Measurements from ENCODE around the gene RBM33.

Gene RBM33

DNA sequence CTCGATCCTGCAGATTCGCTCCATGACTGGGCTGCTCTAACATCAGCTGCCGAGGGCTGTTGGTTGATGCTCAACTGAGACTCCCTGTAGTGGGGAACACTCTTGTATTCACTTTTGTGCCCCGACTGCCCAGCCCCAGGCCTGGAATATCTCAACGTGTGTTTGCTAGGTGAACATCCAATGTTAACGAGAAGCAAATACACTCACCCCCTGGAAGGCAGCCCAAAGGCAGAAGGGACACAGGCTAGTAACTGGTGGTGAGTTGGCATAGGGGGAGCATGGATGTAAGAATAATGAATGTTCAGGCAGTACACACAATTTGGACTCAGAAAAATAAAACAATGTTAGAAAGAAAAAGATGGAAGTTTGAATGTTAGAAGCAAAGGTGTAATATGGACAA, 24.0 kb upstream of the RBM33 start:
- no peak for TF ChIP-seq CTCF (IDR thresholded peaks at IDR 0.05; ENCODE audit: low read depth, low read length, missing control alignments)
- no peak for DNase-seq
- Histone ChIP-seq H3K27ac (no peak overlapping the region), H3K36me3 (replicated peaks) (no peaks in the 10 kb centered on the region), H3K4me3 (ENCODE audit: low read depth, low read length) (no peak overlapping the region), H3K27me3 (replicated peaks) (no peaks in the 10 kb centered on the region)
- in situ Hi-C loops (cut with HindIII; ENCODE audit: low pct_ligation_motif_present, low sequenced_read_pairs), result no loop called here

DNA sequence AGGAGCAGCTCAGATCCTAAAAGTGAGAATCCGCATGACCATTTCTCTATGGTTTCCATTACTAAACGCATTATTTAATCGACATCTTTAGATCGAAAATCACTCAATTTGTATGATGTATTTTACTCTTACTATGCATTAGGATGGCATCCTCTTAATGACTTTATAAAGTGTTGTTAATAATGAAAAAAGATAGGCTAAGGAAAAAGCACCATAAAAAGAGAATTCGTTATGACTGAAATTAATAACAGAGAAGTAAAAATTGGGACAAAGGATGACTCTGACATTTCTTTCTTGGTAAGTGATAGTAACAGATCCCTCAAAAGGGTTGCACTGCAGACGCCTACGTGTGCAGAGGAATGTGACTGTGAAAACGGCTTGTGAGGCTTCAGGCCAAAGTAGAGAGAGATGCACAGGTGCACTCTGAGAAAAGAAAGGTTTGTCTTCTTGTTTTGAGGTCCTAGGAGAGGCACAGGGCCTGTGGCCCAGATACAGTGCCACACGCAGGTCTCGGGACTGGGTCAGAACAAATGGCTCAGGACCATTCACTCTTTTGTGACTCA, 23.0 kb upstream of the RBM33 start:
- no peaks in the 10 kb centered on the region for H3K36me3 ChIP-seq (replicated peaks)
- TF ChIP-seq CTCF (IDR thresholded peaks at IDR 0.05; ENCODE audit: low read depth, low read length, missing control alignments), result no peak
- in situ Hi-C loops (cut with HindIII; ENCODE audit: low pct_ligation_motif_present, low sequenced_read_pairs), result no loop called here
- no peaks in the 10 kb centered on the region for H3K27me3 ChIP-seq (replicated peaks)
- no peak overlapping the region for H3K27ac ChIP-seq
- no peak for DNase-seq
- H3K4me3 ChIP-seq (ENCODE audit: low read depth, low read length), result no peak overlapping the region

DNA sequence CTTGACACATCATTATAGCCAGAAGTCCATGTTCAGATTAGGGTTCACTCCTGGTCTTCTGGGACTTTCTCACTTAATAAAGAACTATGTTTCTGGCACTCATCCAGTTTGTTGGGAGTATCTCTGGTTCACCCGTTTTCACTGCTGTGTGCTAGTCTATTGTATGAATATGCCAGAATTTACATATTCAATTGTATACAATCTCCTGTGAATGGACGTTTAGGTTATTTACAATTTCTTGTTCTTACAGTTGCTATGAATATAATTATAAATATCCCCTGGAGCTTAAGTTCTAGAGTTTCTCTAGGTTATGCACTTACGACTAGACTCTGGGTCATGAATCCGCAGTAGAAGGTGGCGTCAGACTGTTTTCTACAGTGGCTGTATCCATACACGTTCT, 20.0 kb upstream of the RBM33 start:
- no peak for DNase-seq

GRCh38 chr7:155625557-155625956, 18.9 kb upstream of the RBM33 start:
- in situ Hi-C loops (cut with HindIII; ENCODE audit: low pct_ligation_motif_present, low sequenced_read_pairs), result no loop called here
- no peak overlapping the region for H3K27ac ChIP-seq
- no peak for DNase-seq

More for the DNA sequence above, 20.0 kb upstream of the RBM33 start:
- no peaks in the 10 kb centered on the region for H3K27me3 ChIP-seq (replicated peaks)
- H3K4me3 ChIP-seq (ENCODE audit: low read depth, low read length), result no peak overlapping the region
- no peak for TF ChIP-seq CTCF (IDR thresholded peaks at IDR 0.05; ENCODE audit: low read depth, low read length, missing control alignments)
- H3K27ac ChIP-seq, result no peak overlapping the region
- in situ Hi-C loops (cut with HindIII; ENCODE audit: low pct_ligation_motif_present, low sequenced_read_pairs), result no loop called here
- no peaks in the 10 kb centered on the region for H3K36me3 ChIP-seq (replicated peaks)

GRCh38 chr7:155629171-155629570, 15.3 kb upstream of the RBM33 start:
- Histone ChIP-seq H3K4me3 (ENCODE audit: low read depth, low read length) (no peak overlapping the region), H3K27me3 (replicated peaks) (no peaks in the 10 kb centered on the region), H3K36me3 (replicated peaks) (no peaks in the 10 kb centered on the region), H3K27ac (no peak overlapping the region)
- in situ Hi-C loops (cut with HindIII; ENCODE audit: low pct_ligation_motif_present, low sequenced_read_pairs), result no loop called here
- TF ChIP-seq CTCF (IDR thresholded peaks at IDR 0.05; ENCODE audit: low read depth, low read length, missing control alignments), result no peak
- no peak for DNase-seq

More at GRCh38 chr7:155625557-155625956, 18.9 kb upstream of the RBM33 start:
- H3K27me3 ChIP-seq (replicated peaks), result no peaks in the 10 kb centered on the region
- TF ChIP-seq CTCF (IDR thresholded peaks at IDR 0.05; ENCODE audit: low read depth, low read length, missing control alignments), result no peak
- H3K36me3 ChIP-seq (replicated peaks), result no peaks in the 10 kb centered on the region
- H3K4me3 ChIP-seq (ENCODE audit: low read depth, low read length), result no peak overlapping the region

DNA sequence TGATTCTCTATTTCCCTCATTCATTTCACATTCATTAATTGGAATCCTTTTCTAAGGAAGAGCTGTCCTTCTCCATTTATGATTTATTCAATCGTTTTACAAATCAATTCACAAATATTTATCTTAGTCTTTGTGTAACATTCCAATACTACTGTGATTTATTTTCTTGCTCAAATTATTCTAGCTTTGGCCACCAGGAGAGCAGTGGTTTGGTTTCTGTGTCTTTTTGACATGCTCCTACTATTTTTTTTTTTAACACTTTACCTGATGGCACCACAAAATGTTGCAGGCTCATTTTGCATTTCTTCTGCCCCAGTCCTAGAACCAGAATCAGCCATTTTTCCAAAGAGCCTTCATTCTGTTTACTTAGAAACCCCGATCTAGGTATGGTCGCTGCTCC, 13.3 kb upstream of the RBM33 start:
- in situ Hi-C loops (cut with HindIII; ENCODE audit: low pct_ligation_motif_present, low sequenced_read_pairs), result no loop called here
- Histone ChIP-seq H3K4me3 (ENCODE audit: low read depth, low read length) (no peak overlapping the region), H3K27me3 (replicated peaks) (no peaks in the 10 kb centered on the region), H3K27ac (no peak overlapping the region), H3K36me3 (replicated peaks) (no peaks in the 10 kb centered on the region)
- no peak for DNase-seq
- TF ChIP-seq CTCF (IDR thresholded peaks at IDR 0.05; ENCODE audit: low read depth, low read length, missing control alignments), result no peak
